ENCODE results near the gene RSPO3.

Gene RSPO3

GRCh38 chr6:127083963-127084310 lies 34.5 kb upstream of the RSPO3 start:
- H3K27me3 ChIP-seq (ENCODE audit: insufficient read depth, low read length, poor library complexity, severe bottlenecking): no peaks in the 10 kb centered on the region
- H3K4me2 ChIP-seq (ENCODE audit: low read depth, low read length, poor library complexity, severe bottlenecking): no peak overlapping the region
- H3K4me3 ChIP-seq (ENCODE audit: low read length, poor library complexity, severe bottlenecking): no peak overlapping the region
- no peak overlapping the region for H2AFZ ChIP-seq (ENCODE audit: low read length)
- H3F3A ChIP-seq (ENCODE audit: low read depth): no peaks in the 10 kb centered on the region
- no peaks in the 10 kb centered on the region for H4K20me1 ChIP-seq (ENCODE audit: insufficient read depth, low read length, poor library complexity, severe bottlenecking)
- TF ChIP-seq EZH2phosphoT487 (IDR thresholded peaks at IDR 0.05; ENCODE audit: borderline replicate concordance) (no peak), CTCF (conservative IDR thresholded peaks at IDR 0.05; ENCODE audit: low read length) (no peak)
- no peaks in the 10 kb centered on the region for H3K9me3 ChIP-seq (ENCODE audit: insufficient read depth, low read depth, low read length)
- no peak overlapping the region for H3K9ac ChIP-seq (ENCODE audit: low read depth, low read length, poor library complexity, severe bottlenecking)
- no peaks in the 10 kb centered on the region for H3K36me3 ChIP-seq (ENCODE audit: insufficient read depth, low read length)
- H3K79me2 ChIP-seq (ENCODE audit: insufficient read depth, low read length): no peaks in the 10 kb centered on the region
- H3K9me2 ChIP-seq (replicated peaks; ENCODE audit: low read depth, low read length): no peaks in the 10 kb centered on the region
- no peaks in the 10 kb centered on the region for H3K4me1 ChIP-seq (ENCODE audit: insufficient read depth, low read length, poor library complexity, severe bottlenecking)

GRCh38 chr6:127085181-127085580 lies 33.3 kb upstream of the RSPO3 start:
- Histone ChIP-seq H3K79me2 (ENCODE audit: insufficient read depth, low read length) (no peaks in the 10 kb centered on the region), H3K9ac (ENCODE audit: low read depth, low read length, poor library complexity, severe bottlenecking) (no peak overlapping the region), H3K4me2 (ENCODE audit: low read depth, low read length, poor library complexity, severe bottlenecking) (no peak overlapping the region), H3K9me3 (ENCODE audit: insufficient read depth, low read depth, low read length) (no peaks in the 10 kb centered on the region), H3K4me3 (ENCODE audit: low read length, poor library complexity, severe bottlenecking) (no peak overlapping the region), H3K27me3 (ENCODE audit: insufficient read depth, low read length, poor library complexity, severe bottlenecking) (no peaks in the 10 kb centered on the region), H3K9me2 (replicated peaks; ENCODE audit: low read depth, low read length) (no peaks in the 10 kb centered on the region), H3K4me1 (ENCODE audit: insufficient read depth, low read length, poor library complexity, severe bottlenecking) (no peaks in the 10 kb centered on the region), H3F3A (ENCODE audit: low read depth) (no peaks in the 10 kb centered on the region), H2AFZ (ENCODE audit: low read length) (no peak overlapping the region), H3K36me3 (ENCODE audit: insufficient read depth, low read length) (no peaks in the 10 kb centered on the region), H4K20me1 (ENCODE audit: insufficient read depth, low read length, poor library complexity, severe bottlenecking) (no peaks in the 10 kb centered on the region)
- TF ChIP-seq CTCF (conservative IDR thresholded peaks at IDR 0.05; ENCODE audit: low read length) (no peak), EZH2phosphoT487 (IDR thresholded peaks at IDR 0.05; ENCODE audit: borderline replicate concordance) (no peak)

GRCh38 chr6:127090051-127090450 lies 28.4 kb upstream of the RSPO3 start:
- Histone ChIP-seq H2AFZ (ENCODE audit: low read length) (no peak overlapping the region), H4K20me1 (ENCODE audit: insufficient read depth, low read length, poor library complexity, severe bottlenecking) (no peaks in the 10 kb centered on the region), H3K4me3 (ENCODE audit: low read length, poor library complexity, severe bottlenecking) (no peak overlapping the region), H3K27me3 (ENCODE audit: insufficient read depth, low read length, poor library complexity, severe bottlenecking) (no peaks in the 10 kb centered on the region), H3K79me2 (ENCODE audit: insufficient read depth, low read length) (no peaks in the 10 kb centered on the region), H3F3A (ENCODE audit: low read depth) (no peaks in the 10 kb centered on the region), H3K9ac (ENCODE audit: low read depth, low read length, poor library complexity, severe bottlenecking) (no peak overlapping the region), H3K4me2 (ENCODE audit: low read depth, low read length, poor library complexity, severe bottlenecking) (no peak overlapping the region), H3K9me3 (ENCODE audit: insufficient read depth, low read depth, low read length) (no peaks in the 10 kb centered on the region), H3K9me2 (replicated peaks; ENCODE audit: low read depth, low read length) (no peaks in the 10 kb centered on the region), H3K36me3 (ENCODE audit: insufficient read depth, low read length) (no peaks in the 10 kb centered on the region), H3K4me1 (ENCODE audit: insufficient read depth, low read length, poor library complexity, severe bottlenecking) (no peaks in the 10 kb centered on the region)
- TF ChIP-seq CTCF (conservative IDR thresholded peaks at IDR 0.05; ENCODE audit: low read length) (no peak), EZH2phosphoT487 (IDR thresholded peaks at IDR 0.05; ENCODE audit: borderline replicate concordance) (no peak)
